Measurements from ENCODE around the gene ITIH1. TPM values are rescaled to one million over a fixed set of nuclear protein-coding genes. Genes with fewer than 3 reads are reported as not detected.

ITIH1 gene
- total RNA-seq, 1 experiment from 2014 or later, result not detected

DNA sequence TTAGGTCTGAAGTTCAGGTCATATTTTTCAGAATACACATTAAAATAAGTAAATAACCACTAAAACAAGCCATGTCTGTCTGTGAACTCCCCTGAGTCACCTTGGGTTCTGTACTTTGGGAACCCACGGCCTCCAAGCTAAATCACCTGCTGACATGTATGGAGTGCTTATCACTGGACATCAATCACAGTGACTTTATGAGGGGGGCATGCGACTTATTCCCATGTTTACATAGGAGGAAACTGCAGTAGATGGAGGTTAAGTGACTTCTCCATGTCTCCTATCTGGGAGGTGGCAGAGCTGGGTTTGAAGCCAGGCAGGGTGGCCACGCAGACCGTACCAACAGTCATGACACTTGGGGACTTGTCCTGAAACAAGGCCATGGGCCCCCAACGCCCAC is 45.0 kb downstream of the ITIH1 start:
- Histone ChIP-seq H3K27me3 (ENCODE audit: insufficient read depth, low read length) (no peaks in the 10 kb centered on the region), H3K18ac (ENCODE audit: insufficient read length, low read depth, low read length) (no peak overlapping the region), H3K79me2 (ENCODE audit: insufficient read depth, low read length) (no peaks in the 10 kb centered on the region), H4K5ac (ENCODE audit: insufficient read length, low read depth, low read length) (no peak overlapping the region), H3K23me2 (ENCODE audit: insufficient read length, low read depth, low read length, poor library complexity, severe bottlenecking) (no peaks in the 10 kb centered on the region), H2AFZ (ENCODE audit: low read length) (no peak overlapping the region), H3K56ac (ENCODE audit: insufficient read length, low read depth, low read length) (no peak overlapping the region), H3K9ac (ENCODE audit: extremely low read depth, insufficient read length, low read length) (no peak overlapping the region), H4K91ac (ENCODE audit: insufficient read length, low read depth, low read length) (no peak overlapping the region), H2BK120ac (ENCODE audit: low read depth, low read length, poor library complexity, severe bottlenecking) (no peak overlapping the region), H3K27ac (ENCODE audit: insufficient read length, low read depth, low read length) (no peak overlapping the region), H3K79me1 (ENCODE audit: insufficient read depth, low read depth, low read length, poor library complexity, severe bottlenecking) (no peaks in the 10 kb centered on the region), H4K20me1 (ENCODE audit: control insufficient read depth, insufficient read depth, insufficient read length) (no peaks in the 10 kb centered on the region), H3T11ph (ENCODE audit: low read length) (no peak overlapping the region), H2BK15ac (ENCODE audit: low read depth, low read length) (no peak overlapping the region), H3K14ac (ENCODE audit: insufficient read depth, low read length) (no peak overlapping the region), H3K4me2 (ENCODE audit: insufficient read depth, insufficient read length, low read length) (no peak overlapping the region), H3K4ac (ENCODE audit: low read depth, low read length) (no peak overlapping the region), H3K23ac (ENCODE audit: insufficient read length, low read depth, low read length) (no peak overlapping the region), H2BK5ac (ENCODE audit: insufficient read length, low read length) (no peak overlapping the region), H3K4me1 (ENCODE audit: insufficient read depth, low read length) (0 out of 2 replicates have a peak, but pooled peaks cover 4% of the 10 kb centered on the region), H4K8ac (replicated peaks; ENCODE audit: insufficient read length, low read depth, low read length) (no peak overlapping the region), H2BK12ac (ENCODE audit: insufficient read length, low read depth, low read length) (no peak overlapping the region), H2BK20ac (ENCODE audit: low read depth, low read length, poor library complexity, severe bottlenecking) (no peak overlapping the region), H3K9me3 (ENCODE audit: control insufficient read depth, low read depth, low read length) (no peaks in the 10 kb centered on the region), H2AK5ac (ENCODE audit: insufficient read length, low read length) (no peak overlapping the region)
- no peaks in the 10 kb centered on the region for H3K27me3 Mint-ChIP-seq (ENCODE audit: low read depth)
- no peaks in the 10 kb centered on the region for H3K9me3 Mint-ChIP-seq
- TF ChIP-seq, protein P1, sequence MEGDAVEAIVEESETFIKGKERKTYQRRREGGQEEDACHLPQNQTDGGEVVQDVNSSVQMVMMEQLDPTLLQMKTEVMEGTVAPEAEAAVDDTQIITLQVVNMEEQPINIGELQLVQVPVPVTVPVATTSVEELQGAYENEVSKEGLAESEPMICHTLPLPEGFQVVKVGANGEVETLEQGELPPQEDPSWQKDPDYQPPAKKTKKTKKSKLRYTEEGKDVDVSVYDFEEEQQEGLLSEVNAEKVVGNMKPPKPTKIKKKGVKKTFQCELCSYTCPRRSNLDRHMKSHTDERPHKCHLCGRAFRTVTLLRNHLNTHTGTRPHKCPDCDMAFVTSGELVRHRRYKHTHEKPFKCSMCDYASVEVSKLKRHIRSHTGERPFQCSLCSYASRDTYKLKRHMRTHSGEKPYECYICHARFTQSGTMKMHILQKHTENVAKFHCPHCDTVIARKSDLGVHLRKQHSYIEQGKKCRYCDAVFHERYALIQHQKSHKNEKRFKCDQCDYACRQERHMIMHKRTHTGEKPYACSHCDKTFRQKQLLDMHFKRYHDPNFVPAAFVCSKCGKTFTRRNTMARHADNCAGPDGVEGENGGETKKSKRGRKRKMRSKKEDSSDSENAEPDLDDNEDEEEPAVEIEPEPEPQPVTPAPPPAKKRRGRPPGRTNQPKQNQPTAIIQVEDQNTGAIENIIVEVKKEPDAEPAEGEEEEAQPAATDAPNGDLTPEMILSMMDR (conservative IDR thresholded peaks at IDR 0.05), result no peak
- no peak overlapping the region for H3K4me3 Mint-ChIP-seq
- no CpG with 5 or more reads among the region's 5 CpGs for WGBS (ENCODE audit: extremely low coverage, insufficient read length, low lambda C conversion rate)
- H3K4me1 Mint-ChIP-seq, result peaks cover 12 to 15% of the 10 kb centered on the region in 2 experiments
- H3K27ac Mint-ChIP-seq, result no peak overlapping the region
- no peak for DNase-seq
- no peaks in the 10 kb centered on the region; a peak in 1 of 7 replicates for H3K36me3 Mint-ChIP-seq (ENCODE audit: insufficient read depth in 1 of 3, low read depth in 3 of 3)
